HG02938 (cell line): ENCODE data around the gene RPP21.
"Not testable (repeated sequence)": the region's sequence is repeated elsewhere in the genome, so short reads cannot be mapped to it uniquely, and the experiment has no call there.

ENCODE experiments used
- ATAC-seq: cut with Tn5 transposase; IDR thresholded peaks from one replicate; pipeline ENCODE4 v1.9.1; 2021; ENCODE audit warnings: mild to moderate bottlenecking, moderate library complexity; ENCODE audit not compliant: unreplicated experiment

The RPP21 gene

DNA sequence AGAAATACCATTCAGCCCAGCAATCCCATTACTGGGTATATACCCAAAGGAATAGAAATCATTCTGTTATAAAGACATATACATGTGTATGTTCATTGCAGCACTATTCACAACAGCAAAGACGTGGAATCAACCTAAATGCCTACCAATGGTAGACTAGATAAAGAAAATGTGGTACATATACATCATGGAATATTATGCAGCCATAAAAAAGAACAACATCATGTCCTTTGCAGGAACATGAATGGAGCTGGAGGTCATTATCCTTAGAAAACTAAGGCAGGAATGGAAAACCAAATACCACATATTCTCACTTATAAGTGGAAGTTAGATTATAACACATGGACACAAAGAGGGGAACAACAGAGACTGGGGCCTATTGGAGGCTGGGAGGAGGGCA, 24.3 kb downstream of the RPP21 start:
- ATAC-seq, result not testable (repeated sequence)

DNA sequence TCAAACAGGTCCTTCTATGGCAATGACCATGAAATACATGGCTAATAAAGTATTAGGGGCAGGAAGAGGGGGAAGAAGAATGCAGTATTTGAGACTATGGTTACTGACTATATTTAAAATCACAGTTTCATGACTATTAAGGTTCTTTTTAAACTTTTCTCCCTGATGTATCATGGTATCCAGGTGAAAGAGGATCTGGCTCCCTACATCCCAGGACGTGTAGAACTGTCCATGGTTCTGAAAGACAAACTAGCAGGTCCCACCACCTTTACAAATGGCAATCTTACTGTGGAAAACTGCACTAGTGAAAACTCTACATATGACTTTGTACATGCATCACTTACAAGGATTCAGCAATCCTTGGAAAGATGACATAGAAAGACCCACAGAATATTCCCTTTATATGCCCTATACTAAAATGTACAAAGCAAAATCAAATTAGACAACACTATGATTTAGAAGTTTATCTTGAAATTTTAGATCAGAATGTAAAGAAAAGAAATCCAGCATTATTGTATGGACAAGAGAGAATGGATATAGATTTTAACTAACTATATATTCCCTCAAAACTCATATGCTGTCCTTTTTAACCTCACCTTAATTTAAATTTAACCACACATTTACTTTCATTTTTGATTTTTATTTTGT, 33.5 kb downstream of the RPP21 start:
- ATAC-seq, result no peak

DNA sequence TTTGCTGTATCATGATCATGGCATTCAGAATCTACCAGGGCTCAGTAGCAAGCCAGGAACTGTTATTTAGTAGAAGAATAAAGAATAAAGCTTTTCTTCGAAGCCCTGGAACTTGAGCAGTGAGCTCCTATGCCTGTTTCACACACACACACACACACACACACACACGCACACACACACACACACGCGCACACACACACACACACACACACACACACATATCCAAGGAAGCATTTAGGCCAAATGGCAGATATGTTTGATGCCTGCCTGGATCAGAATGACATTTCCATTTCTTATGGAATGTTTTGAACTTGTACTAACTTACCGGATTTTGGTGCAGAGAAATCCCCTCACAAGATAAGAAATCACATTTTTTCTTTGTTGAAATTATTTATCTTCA, 35.5 kb downstream of the RPP21 start:
- no peak for ATAC-seq

DNA sequence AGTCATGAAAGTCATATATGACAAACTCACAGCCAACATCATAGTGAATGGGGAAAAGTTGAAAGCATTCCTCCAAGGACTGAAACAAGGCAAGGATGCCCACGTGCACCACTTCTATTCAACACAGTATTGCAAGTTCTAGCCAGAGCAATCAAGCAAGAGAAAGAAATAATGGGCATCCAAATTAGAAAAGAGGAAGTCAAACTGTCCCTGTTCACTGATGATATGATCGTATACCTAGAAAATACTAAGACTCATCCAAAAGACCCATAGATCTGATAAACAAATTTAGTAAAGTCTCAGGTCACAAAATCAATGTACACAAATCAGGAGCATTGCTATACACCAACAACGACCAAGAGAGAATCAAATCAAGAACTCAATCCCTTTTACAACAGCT, 41.2 kb downstream of the RPP21 start:
- no peak for ATAC-seq

DNA sequence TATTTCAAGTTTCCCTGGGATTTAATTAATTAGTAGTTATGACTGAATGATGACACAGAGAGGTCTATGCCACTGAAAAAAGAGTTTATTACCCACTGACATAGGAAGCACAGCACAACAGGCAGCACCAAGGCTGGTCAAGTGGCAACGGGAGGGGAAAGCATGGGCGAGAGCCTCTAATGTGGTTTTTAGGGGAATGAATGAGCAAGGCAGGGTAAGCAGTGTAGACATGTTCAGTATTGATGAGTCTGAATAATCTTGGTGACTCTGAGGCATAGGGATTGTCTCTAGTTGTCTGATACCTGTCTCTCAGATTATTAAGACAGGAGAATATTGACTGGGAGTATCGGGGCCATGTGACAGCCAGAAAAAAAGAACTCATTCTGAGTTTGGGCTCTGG, 46.3 kb downstream of the RPP21 start:
- ATAC-seq, result no peak

DNA sequence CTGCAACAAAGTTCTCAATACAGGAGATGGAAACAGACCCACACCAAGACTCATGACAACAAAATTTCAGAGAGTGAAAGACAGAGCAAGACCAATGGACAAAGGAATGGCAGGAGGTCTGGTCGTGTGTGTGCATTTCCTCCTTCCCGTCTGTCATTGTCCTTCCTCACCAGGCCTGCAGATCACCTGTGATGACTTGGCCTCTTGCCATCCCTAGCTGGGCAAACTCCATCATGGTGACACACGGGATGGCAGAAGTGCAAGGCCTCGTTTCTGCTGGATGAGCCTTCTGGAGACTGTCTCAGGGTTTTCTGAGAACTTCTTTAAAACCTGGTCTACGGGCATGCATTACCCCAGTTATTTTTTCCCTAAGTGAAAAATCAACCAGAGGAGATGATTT, 49.2 kb downstream of the RPP21 start:
- ATAC-seq, result no peak
